Tibial nerve (tissue), 4 donors: ENCODE measurements around the gene DLD.

Experiments used
- CTCF ChIP-seq, 5 experiments: fragments of 200-600 bp in 3 of 5; fragments of 450-650 bp in 2 of 5; sonication (generic) in 3 of 5; IDR thresholded peaks; one replicate each; pipeline ENCODE4 v1.5.1; 2016 to 2019; ENCODE audit warnings: antibody characterized with exemption in 5 of 5, mild to moderate bottlenecking in 3 of 5, moderate library complexity in 2 of 5
- EP300 ChIP-seq, 2 donors: sonication (generic); formaldehyde crosslinking; IDR thresholded peaks; one replicate each; pipeline ENCODE4 v1.6.1; 2017; ENCODE audit warnings: antibody characterized with exemption in 2 of 2, mild to moderate bottlenecking in 1 of 2
- POLR2A ChIP-seq, 2 donors: fragments of 450-650 bp; IDR thresholded peaks; one replicate each; pipeline ENCODE4 v1.6.1; 2017; ENCODE audit warnings: antibody characterized with exemption in 2 of 2, mild to moderate bottlenecking in 2 of 2, moderate library complexity in 2 of 2

GRCh38 chr7:107889992-107890391 lies 991 bp upstream of the DLD start:
- TF ChIP-seq EP300 (IDR thresholded peaks at IDR 0.05) (no peak), CTCF (IDR thresholded peaks at IDR 0.05) (no peak), POLR2A (IDR thresholded peaks at IDR 0.05) (no peak)
